HG03060 (cell line): ENCODE results near the gene DDX31.

ENCODE experiments used
- ATAC-seq: cut with Tn5 transposase; IDR thresholded peaks from one replicate; pipeline ENCODE4 v1.9.1; 2021; ENCODE audit warnings: low read depth, moderate number of reproducible peaks; ENCODE audit not compliant: unreplicated experiment

The DDX31 gene

GRCh38 chr9:132600326-132600984 is 69.3 kb downstream of the DDX31 start:
- no peak for ATAC-seq

- no peak for ATAC-seq
Observed at GRCh38 chr9:132597073-132597775, 72.6 kb downstream of the DDX31 start.

- no peak for ATAC-seq
Observed at GRCh38 chr9:132596200-132596599, 73.6 kb downstream of the DDX31 start.

- no peak for ATAC-seq
Observed at GRCh38 chr9:132595319-132595718, 74.5 kb downstream of the DDX31 start.

GRCh38 chr9:132594412-132594811 is 75.4 kb downstream of the DDX31 start:
- ATAC-seq, result no peak

- no peak for ATAC-seq
Observed at GRCh38 chr9:132592451-132592850, 77.3 kb downstream of the DDX31 start.

GRCh38 chr9:132591751-132592314 is 78.0 kb downstream of the DDX31 start:
- ATAC-seq, result no peak

- no peak for ATAC-seq
Observed at GRCh38 chr9:132591244-132591643, 78.5 kb downstream of the DDX31 start.

GRCh38 chr9:132590318-132591182 is 79.2 kb downstream of the DDX31 start:
- no peak for ATAC-seq

- ATAC-seq, result no peak
Observed at GRCh38 chr9:132590037-132590317, 79.8 kb downstream of the DDX31 start.

- no peak for ATAC-seq
Observed at GRCh38 chr9:132589148-132590036, 80.4 kb downstream of the DDX31 start.

- no peak for ATAC-seq
Observed at GRCh38 chr9:132588501-132589147, 81.2 kb downstream of the DDX31 start.

GRCh38 chr9:132588098-132588497 is 81.7 kb downstream of the DDX31 start:
- no peak for ATAC-seq

GRCh38 chr9:132587592-132587955 is 82.2 kb downstream of the DDX31 start:
- ATAC-seq, result no peak

- ATAC-seq, result no peak
Observed at GRCh38 chr9:132586830-132587591, 82.8 kb downstream of the DDX31 start.

GRCh38 chr9:132585954-132586829 is 83.6 kb downstream of the DDX31 start:
- ATAC-seq, result no peak

GRCh38 chr9:132584601-132585560 is 84.9 kb downstream of the DDX31 start:
- ATAC-seq, result no peak
